WTC11 (cell line): ENCODE results near the gene JAZF1. TPM values are rescaled to one million over a fixed set of nuclear protein-coding genes. Genes with fewer than 3 reads are reported as not detected.

Experiments
- ATAC-seq: fragments of 200-7000 bp; cut with Tn5 transposase; 2 replicates; pipeline ENCODE4 v1.10.0; 2021; ENCODE audit warnings: mild to moderate bottlenecking, moderate library complexity
- CTCF ChIA-PET: fragments of 300-600 bp; sonication (Branson Sonifier 250); formaldehyde crosslinking; loops from one replicate; lab custom pipeline; 2021; ENCODE audit warnings: antibody characterized with exemption; lab: Charles Lee
- POLR2A ChIA-PET: fragments of 350-600 bp; sonication (Branson Sonifier 250); formaldehyde crosslinking; loops from one replicate; lab custom pipeline; 2021; ENCODE audit warnings: antibody characterized with exemption; lab: Charles Lee
- DNase-seq: peaks from one replicate; pipeline ENCODE4 v3.0.0; 2021; ENCODE audit warnings: low spot score
- H3K27ac Mint-ChIP-seq: 2 replicates; pipeline ENCODE4 v1.8.0; 2021; ENCODE audit warnings: mixed read lengths
- H3K27me3 Mint-ChIP-seq: 2 replicates; pipeline ENCODE4 v1.8.0; 2021; ENCODE audit warnings: low read depth, mild to moderate bottlenecking, moderate library complexity, mixed read lengths
- H3K36me3 Mint-ChIP-seq: 2 replicates; pipeline ENCODE4 v1.8.0; 2021; ENCODE audit warnings: mixed read lengths
- H3K4me1 Mint-ChIP-seq: 2 replicates; pipeline ENCODE4 v1.8.0; 2022; ENCODE audit warnings: mixed read lengths
- H3K4me3 Mint-ChIP-seq: 2 replicates; pipeline ENCODE4 v1.8.0; 2021; ENCODE audit warnings: mild to moderate bottlenecking, moderate library complexity, mixed read lengths
- H3K9me3 Mint-ChIP-seq: 2 replicates; pipeline ENCODE4 v1.8.0; 2021; ENCODE audit warnings: mixed read lengths
- AR ChIP-seq: fragments of 250-450 bp; sonication (Bioruptor Pico); IDR thresholded peaks from 2 replicates; pipeline ENCODE4 v1.9.0; 2021; ENCODE audit warnings: mild to moderate bottlenecking
- E2F4 ChIP-seq: sonication (generic); formaldehyde crosslinking; IDR thresholded peaks from 2 replicates; pipeline ENCODE4 v1.8.1; 2022; ENCODE audit warnings: low read depth, mild to moderate bottlenecking, moderate library complexity, missing genetic modification reagents, borderline replicate concordance
- ELF4 ChIP-seq: sonication (generic); formaldehyde crosslinking; IDR thresholded peaks from 2 replicates; pipeline ENCODE4 v1.8.1; 2022; ENCODE audit warnings: low read depth, mild to moderate bottlenecking, moderate library complexity, missing genetic modification reagents
- EMX1 ChIP-seq: fragments of 250-450 bp; sonication (Bioruptor Pico); IDR thresholded peaks from 2 replicates; pipeline ENCODE4 v1.8.0; 2021; ENCODE audit warnings: mild to moderate bottlenecking
- FOXK1 ChIP-seq: sonication (generic); formaldehyde crosslinking; IDR thresholded peaks from 2 replicates; pipeline ENCODE4 v1.8.0; 2022; ENCODE audit warnings: mild to moderate bottlenecking, moderate library complexity, missing genetic modification reagents
- KAT7 ChIP-seq: sonication (generic); formaldehyde crosslinking; IDR thresholded peaks from 2 replicates; pipeline ENCODE4 v1.8.1; 2023; ENCODE audit warnings: missing genetic modification reagents, mild to moderate bottlenecking, borderline replicate concordance
- NFYB ChIP-seq: sonication (generic); formaldehyde crosslinking; conservative IDR thresholded peaks from 2 replicates; pipeline ENCODE4 v1.8.0; 2022; ENCODE audit warnings: low read depth, missing genetic modification reagents
- SMAD3 ChIP-seq: sonication (generic); formaldehyde crosslinking; IDR thresholded peaks from 2 replicates; pipeline ENCODE4 v1.8.0; 2022; ENCODE audit warnings: missing genetic modification reagents, mild to moderate bottlenecking, borderline replicate concordance
- SP1 ChIP-seq: sonication (generic); formaldehyde crosslinking; conservative IDR thresholded peaks from 2 replicates; pipeline ENCODE4 v1.8.1; 2022; ENCODE audit warnings: missing genetic modification reagents
- USF1 ChIP-seq: sonication (generic); formaldehyde crosslinking; IDR thresholded peaks from 2 replicates; pipeline ENCODE4 v1.8.0; 2022; ENCODE audit warnings: mild to moderate bottlenecking, missing genetic modification reagents
- ZBTB43 ChIP-seq: sonication (generic); formaldehyde crosslinking; IDR thresholded peaks from 2 replicates; pipeline ENCODE4 v1.8.1; 2023; ENCODE audit warnings: mild to moderate bottlenecking, missing genetic modification reagents
- ZNF232 ChIP-seq: sonication (generic); formaldehyde crosslinking; IDR thresholded peaks from 2 replicates; pipeline ENCODE4 v1.8.0; 2022; ENCODE audit warnings: mild to moderate bottlenecking, missing genetic modification reagents
- ZNF317 ChIP-seq: sonication (generic); formaldehyde crosslinking; IDR thresholded peaks from 2 replicates; pipeline ENCODE4 v1.8.1; 2023; ENCODE audit warnings: low read depth, mild to moderate bottlenecking, moderate library complexity, missing genetic modification reagents, borderline replicate concordance
- ZNF423 ChIP-seq: fragments of 250-450 bp; sonication (Bioruptor Pico); IDR thresholded peaks from 2 replicates; pipeline ENCODE4 v2.1.2; 2022; ENCODE audit warnings: mild to moderate bottlenecking, moderate library complexity
- ZNF425 ChIP-seq: fragments of 250-450 bp; sonication (Bioruptor Pico); conservative IDR thresholded peaks from 2 replicates; pipeline ENCODE4 v1.9.0; 2021; ENCODE audit warnings: mild to moderate bottlenecking
- total RNA-seq: library from RNA; stranded (reverse); gene quantifications from 3 replicates; pipeline ENCODE4 v1.2.3, GENCODE V29; 2021
- TF ChIP-seq, protein P1 (sequence below): sonication (generic); formaldehyde crosslinking; IDR thresholded peaks from 2 replicates; pipeline ENCODE4 v1.8.1; 2023; ENCODE audit warnings: mild to moderate bottlenecking, missing genetic modification reagents, moderate library complexity
- TF ChIP-seq, protein P2 (sequence below): sonication (generic); formaldehyde crosslinking; conservative IDR thresholded peaks from 2 replicates; pipeline ENCODE4 v1.8.1; 2022; ENCODE audit warnings: mild to moderate bottlenecking, missing genetic modification reagents

JAZF1 gene
- total RNA-seq, 1 experiment from 2014 or later, result 19.0 TPM

GRCh38 chr7:28018856-28019465 lies 161.6 kb downstream of the JAZF1 start:
- Mint-ChIP-seq H3K36me3 (peaks cover 17% of the 10 kb centered on the region), H3K27me3 (no peaks in the 10 kb centered on the region; the same call in 1 of the 2 replicates), H3K27ac (peak overlapping the region; percentile 9; the same call in 1 of the 2 replicates), H3K4me3 (no peak overlapping the region), H3K9me3 (peaks cover 12% of the 10 kb centered on the region), H3K4me1 (peaks cover 25% of the 10 kb centered on the region)
- POLR2A ChIA-PET, result no interaction called here
- CTCF ChIA-PET, result interaction anchor here (0.9 to 4.3 kb wide), 2 partner anchors 75 to 823 kb away, joined by 5 to 23 read pairs; no protein-coding TSS in a partner anchor
- DNase-seq, result no peak
- ATAC-seq, result no peak
- TF ChIP-seq NFYB (CRISPR knock-in tag) (no peak), ZNF232 (CRISPR knock-in tag) (no peak), ZNF317 (no peak)

- Mint-ChIP-seq H3K27ac (no peak overlapping the region), H3K4me3 (no peak overlapping the region)
- TF ChIP-seq, protein P1, sequence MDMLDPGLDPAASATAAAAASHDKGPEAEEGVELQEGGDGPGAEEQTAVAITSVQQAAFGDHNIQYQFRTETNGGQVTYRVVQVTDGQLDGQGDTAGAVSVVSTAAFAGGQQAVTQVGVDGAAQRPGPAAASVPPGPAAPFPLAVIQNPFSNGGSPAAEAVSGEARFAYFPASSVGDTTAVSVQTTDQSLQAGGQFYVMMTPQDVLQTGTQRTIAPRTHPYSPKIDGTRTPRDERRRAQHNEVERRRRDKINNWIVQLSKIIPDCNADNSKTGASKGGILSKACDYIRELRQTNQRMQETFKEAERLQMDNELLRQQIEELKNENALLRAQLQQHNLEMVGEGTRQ (CRISPR knock-in tag), result no peak
- TF ChIP-seq SMAD3 (CRISPR knock-in tag) (no peak), ZNF423 (CRISPR knock-in tag) (no peak), ZNF232 (CRISPR knock-in tag) (no peak), SP1 (no peak), KAT7 (CRISPR knock-in tag) (no peak), AR (CRISPR knock-in tag) (no peak)
- TF ChIP-seq, all 79 proteins: peak for 0
- H3K27me3 Mint-ChIP-seq, result no peaks in the 10 kb centered on the region; the same call in 1 of the 2 replicates
- ChIA-PET CTCF (interaction anchor here (4.3 kb wide), 1 partner anchor 75 kb away, joined by 23 read pairs; no protein-coding TSS in a partner anchor), POLR2A (no interaction called here)
- peaks cover 15% of the 10 kb centered on the region for H3K9me3 Mint-ChIP-seq
- DNase-seq, result no peak
- ATAC-seq, result no peak
- peaks cover 25% of the 10 kb centered on the region for H3K4me1 Mint-ChIP-seq
- peaks cover 20% of the 10 kb centered on the region for H3K36me3 Mint-ChIP-seq
Observed at GRCh38 chr7:28018446-28018845, 162.1 kb downstream of the JAZF1 start.

GRCh38 chr7:28018020-28018419 lies 162.6 kb downstream of the JAZF1 start:
- H3K9me3 Mint-ChIP-seq, result peaks cover 15% of the 10 kb centered on the region
- no peak overlapping the region for H3K27ac Mint-ChIP-seq
- DNase-seq (no peak), ATAC-seq (peak; percentile 15)
- peaks cover 21% of the 10 kb centered on the region for H3K36me3 Mint-ChIP-seq
- no peaks in the 10 kb centered on the region; the same call in 1 of the 2 replicates for H3K27me3 Mint-ChIP-seq
- CTCF ChIA-PET, result interaction anchor here (4.3 kb wide), 1 partner anchor 76 kb away, joined by 23 read pairs; no protein-coding TSS in a partner anchor
- H3K4me1 Mint-ChIP-seq, result peaks cover 25% of the 10 kb centered on the region
- H3K4me3 Mint-ChIP-seq, result no peak overlapping the region
- POLR2A ChIA-PET, result no interaction called here
- no peak for TF ChIP-seq EMX1 (CRISPR knock-in tag)
- TF ChIP-seq ZNF425, result no peak
- TF ChIP-seq ELF4 (CRISPR knock-in tag), result no peak
- no peak for TF ChIP-seq FOXK1
- TF ChIP-seq ZNF317, result no peak
- TF ChIP-seq, protein P2, sequence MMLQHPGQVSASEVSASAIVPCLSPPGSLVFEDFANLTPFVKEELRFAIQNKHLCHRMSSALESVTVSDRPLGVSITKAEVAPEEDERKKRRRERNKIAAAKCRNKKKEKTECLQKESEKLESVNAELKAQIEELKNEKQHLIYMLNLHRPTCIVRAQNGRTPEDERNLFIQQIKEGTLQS (CRISPR knock-in tag), result no peak
- TF ChIP-seq E2F4, result no peak
- TF ChIP-seq USF1, result no peak
- TF ChIP-seq ZBTB43 (CRISPR knock-in tag), result no peak
